Small intestine (tissue), 7 donors: Measurements from ENCODE around the gene KLF15. TPM values are rescaled to one million over a fixed set of nuclear protein-coding genes. Genes with fewer than 3 reads are reported as not detected.

Experiments
- DNase-seq, 2 donors: peaks; one replicate each; pipeline versions ENCODE4 v3.0.0 to v3.0.0-alpha.2; 2013
- FAIRE-seq: peaks from 2 replicates; lab custom pipeline; 2012; peaks lifted over from hg19 to GRCh38; lab: Jason Lieb, UNC
- H3K27ac ChIP-seq, 3 donors: one replicate each; pipeline ENCODE4 v1.5.1; 2013; ENCODE audit warnings: low read length in 2 of 3, mild to moderate bottlenecking in 2 of 3, control low read depth in 1 of 3, inconsistent platforms in 1 of 3, low read depth in 1 of 3, moderate library complexity in 1 of 3
- H3K27me3 ChIP-seq, 3 donors: one replicate each; pipeline ENCODE4 v1.6.1; 2013; ENCODE audit warnings: low read length in 3 of 3, inconsistent platforms in 1 of 3; ENCODE audit not compliant: control insufficient read depth in 3 of 3, insufficient read depth in 3 of 3
- H3K36me3 ChIP-seq, 3 donors: one replicate each; pipeline ENCODE4 v1.6.1; 2013; ENCODE audit warnings: low read length in 3 of 3, inconsistent platforms in 1 of 3, low read depth in 1 of 3, mild to moderate bottlenecking in 1 of 3, moderate library complexity in 1 of 3; ENCODE audit not compliant: control insufficient read depth in 3 of 3, insufficient read depth in 2 of 3
- H3K4me1 ChIP-seq, 3 donors: one replicate each; pipeline ENCODE4 v1.6.1; 2013; ENCODE audit warnings: low read length in 2 of 3, inconsistent platforms in 1 of 3, low read depth in 1 of 3, mild to moderate bottlenecking in 1 of 3, moderate library complexity in 1 of 3; ENCODE audit not compliant: control insufficient read depth in 3 of 3, insufficient read depth in 2 of 3
- H3K4me3 ChIP-seq, 3 donors: one replicate each; pipeline ENCODE4 v1.5.1; 2013; ENCODE audit warnings: low read length in 3 of 3, control low read depth in 1 of 3, inconsistent platforms in 1 of 3, low read depth in 1 of 3, mild to moderate bottlenecking in 1 of 3, moderate library complexity in 1 of 3
- H3K9me3 ChIP-seq, 2 donors: one replicate each; pipeline ENCODE4 v1.6.1; 2013; ENCODE audit warnings: low read depth in 1 of 2, low read length in 1 of 2; ENCODE audit not compliant: control insufficient read depth in 2 of 2, insufficient read depth in 1 of 2
- WGBS, 3 donors: extraction: QIAGEN DNeasy Blood & Tissue Kit; methylation state at CpG; one replicate each; pipeline ENCODE4 v1.1.7; 2013; 5-methylcytosine and 5-hydroxymethylcytosine counted together
- polyA plus RNA-seq, 4 donors: library from polyadenylated mRNA; stranded (reverse) in 3 of 4; unstranded in 1 of 4; fragments of 200-250 nt in 3 of 4; fragments of 120-200 nt in 1 of 4; gene quantifications; one replicate each; pipeline versions ENCODE4 v1.2.1 to v1.2.3, GENCODE V29; 2013
- donor health status: healthy with polysubstance abuse.
- donor health status: control.
- donor health status: control.
- donor health status: Bipolar disorder and iron deficiency.
- donor health status: healthy.

KLF15 gene
- polyA plus RNA-seq, 4 donors, result 0.45 to 9.7 (median 2.0) TPM

DNA sequence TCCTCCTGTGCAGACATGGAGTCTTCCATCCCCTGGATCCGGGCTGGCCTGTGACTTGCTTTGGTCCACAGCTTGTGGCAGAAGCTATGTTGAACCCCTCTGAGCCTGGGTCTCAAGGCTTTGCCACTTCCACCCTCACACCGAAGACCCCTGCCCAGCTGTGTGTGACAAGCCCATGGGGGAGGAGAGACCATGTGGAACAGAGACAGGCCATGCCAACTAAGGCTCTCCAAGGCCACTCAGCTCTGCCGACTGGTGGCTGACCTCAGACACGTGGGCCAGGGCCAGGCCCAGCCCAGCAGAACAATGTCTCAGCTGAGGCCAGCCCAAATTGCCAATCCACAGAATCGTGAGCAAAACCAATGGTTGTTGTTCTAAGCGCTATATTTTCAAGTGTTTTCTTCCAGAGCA, 21.1 kb upstream of the KLF15 start:
- Histone ChIP-seq H3K27me3 (peaks cover 0 to 8% (median 0%) of the 10 kb centered on the region in 3 donors), H3K36me3 (no peaks in the 10 kb centered on the region), H3K9me3 (no peaks in the 10 kb centered on the region), H3K4me1 (no peaks in the 10 kb centered on the region), H3K27ac (no peak overlapping the region), H3K4me3 (no peak overlapping the region)
- no peak for DNase-seq
- no peak for FAIRE-seq
- WGBS, 3 donors, result 58 to 77% (median 73%) methylated on average over 6 of the region's 6 CpGs

DNA sequence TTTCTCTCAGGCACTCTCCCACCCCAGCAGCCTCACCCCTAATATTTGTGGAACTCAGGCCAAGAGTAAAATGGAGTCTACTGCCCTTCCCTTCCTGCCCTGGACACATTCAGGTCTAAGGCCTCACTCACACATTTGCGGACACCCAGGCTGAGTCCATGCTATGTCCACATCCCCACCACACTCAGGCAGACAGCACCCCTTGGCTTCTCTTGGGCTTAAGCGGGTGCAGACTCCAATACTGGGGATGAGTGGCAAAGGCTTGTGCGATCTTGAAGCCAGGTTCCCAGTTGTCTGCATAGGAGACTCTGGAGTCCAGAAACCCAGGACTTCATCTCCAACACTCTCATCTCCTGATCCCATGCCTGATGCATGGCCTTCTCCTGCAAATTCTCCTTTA, 20.0 kb upstream of the KLF15 start:
- Histone ChIP-seq H3K27ac (no peak overlapping the region), H3K4me3 (no peak overlapping the region), H3K36me3 (no peaks in the 10 kb centered on the region), H3K4me1 (no peaks in the 10 kb centered on the region), H3K27me3 (peaks cover 0 to 8% (median 0%) of the 10 kb centered on the region in 3 donors), H3K9me3 (no peaks in the 10 kb centered on the region)
- WGBS, 3 donors, result 91 to 96% (median 95%) methylated on average over 3 of the region's 3 CpGs
- DNase-seq, result no peak
- FAIRE-seq, result no peak

GRCh38 chr3:126376444-126376843, 19.2 kb upstream of the KLF15 start:
- FAIRE-seq, result no peak
- H3K4me1 ChIP-seq, result no peaks in the 10 kb centered on the region

DNA sequence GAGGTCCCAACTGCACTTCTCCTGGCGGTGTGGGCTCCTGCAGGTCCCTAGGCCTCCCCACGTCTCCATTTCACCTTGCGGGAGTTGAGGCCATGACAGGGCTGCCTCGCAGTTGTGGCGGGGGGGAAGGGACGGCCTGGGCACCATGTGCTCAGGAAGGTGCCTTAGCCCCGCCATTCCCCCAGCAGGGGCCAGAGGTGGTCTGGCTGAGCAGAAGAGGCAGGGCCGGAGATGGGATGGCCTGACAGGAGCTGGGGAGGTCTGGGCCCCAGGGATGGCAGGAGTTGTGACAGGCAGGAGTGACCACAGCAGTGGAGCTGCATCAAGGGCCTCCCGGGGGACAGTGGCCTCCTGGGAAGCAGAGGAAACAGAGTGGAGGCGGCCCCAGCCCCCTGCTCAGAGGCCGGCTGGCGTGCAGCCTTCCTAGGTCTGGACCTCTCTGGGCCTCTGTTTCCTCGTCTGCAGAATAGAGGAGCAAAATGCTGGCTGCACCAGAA, 18.7 kb upstream of the KLF15 start:
- FAIRE-seq, result no peak

More at GRCh38 chr3:126376444-126376843, 19.2 kb upstream of the KLF15 start:
- 33 to 47% (median 38%) methylated on average over 3 of the region's 3 CpGs for WGBS, 3 donors
- Histone ChIP-seq H3K9me3 (no peaks in the 10 kb centered on the region), H3K4me3 (no peak overlapping the region), H3K36me3 (no peaks in the 10 kb centered on the region), H3K27me3 (peaks cover 0 to 8% (median 0%) of the 10 kb centered on the region in 3 donors), H3K27ac (no peak overlapping the region)
- DNase-seq, result no peak

DNA sequence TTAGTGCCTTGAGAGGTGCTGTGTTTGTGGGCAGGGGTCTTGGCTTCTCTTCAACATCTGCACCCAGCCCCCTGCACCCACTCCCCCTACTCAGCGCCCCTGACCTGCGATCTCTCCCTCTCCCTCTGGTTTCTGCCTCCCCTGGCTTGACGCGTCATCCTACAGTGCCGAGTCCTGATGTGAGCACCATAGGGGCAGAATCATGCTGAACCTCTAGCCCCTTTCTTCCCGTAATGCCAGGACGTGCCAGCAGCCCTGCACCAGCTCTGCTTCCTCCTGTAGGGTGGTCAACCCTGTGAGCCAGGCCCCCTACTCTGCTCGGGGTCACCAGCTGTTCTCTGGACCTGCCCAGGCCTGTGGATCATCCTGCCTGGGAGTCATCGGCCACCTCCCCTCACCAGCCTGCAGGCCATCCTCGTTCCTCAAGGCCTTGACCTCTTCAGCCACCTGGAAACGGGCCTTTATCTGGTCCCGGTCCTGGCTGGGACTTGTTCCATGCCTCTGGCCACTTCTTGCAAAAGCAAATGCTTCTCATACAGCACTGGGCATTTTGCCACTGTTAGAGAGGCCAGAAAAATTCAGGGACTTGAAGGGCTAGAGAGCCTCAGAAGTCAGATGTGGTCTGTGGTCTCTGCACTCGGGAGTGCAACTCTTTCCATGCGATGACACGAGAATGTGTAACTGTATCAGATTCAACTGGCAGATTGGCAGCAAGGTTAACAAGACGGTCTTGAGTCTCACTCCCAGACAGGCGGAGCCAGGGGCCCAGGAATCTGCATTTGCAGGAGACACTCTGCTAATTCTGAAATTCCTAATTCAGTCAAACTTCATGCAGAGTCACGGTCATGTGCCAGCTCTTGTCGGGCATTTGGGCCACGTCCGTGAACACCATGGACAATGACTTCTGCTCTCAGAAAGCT, 16.7 kb upstream of the KLF15 start:
- Histone ChIP-seq H3K4me3 (no peak overlapping the region), H3K27ac (no peak overlapping the region), H3K9me3 (no peaks in the 10 kb centered on the region), H3K4me1 (no peaks in the 10 kb centered on the region), H3K27me3 (peaks cover 0 to 6% (median 0%) of the 10 kb centered on the region in 3 donors), H3K36me3 (no peaks in the 10 kb centered on the region)
- DNase-seq, result no peak
- FAIRE-seq, result no peak
- 80 to 86% (median 83%) methylated on average over 21 of the region's 21 CpGs for WGBS, 3 donors

More for the DNA sequence above, 18.7 kb upstream of the KLF15 start:
- no peak for DNase-seq
- no peaks in the 10 kb centered on the region for H3K9me3 ChIP-seq
- no peaks in the 10 kb centered on the region for H3K4me1 ChIP-seq
- no peak overlapping the region for H3K27ac ChIP-seq
- no peak overlapping the region for H3K4me3 ChIP-seq
- H3K27me3 ChIP-seq, result peaks cover 0 to 8% (median 0%) of the 10 kb centered on the region in 3 donors
- H3K36me3 ChIP-seq, result no peaks in the 10 kb centered on the region
- WGBS, 3 donors, result 80 to 84% (median 81%) methylated on average over 10 to 13 of the region's 13 CpGs

GRCh38 chr3:126373146-126373613, 16.0 kb upstream of the KLF15 start:
- no peak overlapping the region for H3K4me3 ChIP-seq
- H3K4me1 ChIP-seq, result no peaks in the 10 kb centered on the region
- no peak overlapping the region for H3K27ac ChIP-seq
- no peaks in the 10 kb centered on the region for H3K9me3 ChIP-seq
- peaks cover 0 to 3% (median 0%) of the 10 kb centered on the region in 3 donors for H3K27me3 ChIP-seq
- FAIRE-seq, result no peak
- no peaks in the 10 kb centered on the region for H3K36me3 ChIP-seq
- no peak for DNase-seq
- WGBS, 3 donors, result 68 to 85% (median 69%) methylated on average over 4 of the region's 4 CpGs

DNA sequence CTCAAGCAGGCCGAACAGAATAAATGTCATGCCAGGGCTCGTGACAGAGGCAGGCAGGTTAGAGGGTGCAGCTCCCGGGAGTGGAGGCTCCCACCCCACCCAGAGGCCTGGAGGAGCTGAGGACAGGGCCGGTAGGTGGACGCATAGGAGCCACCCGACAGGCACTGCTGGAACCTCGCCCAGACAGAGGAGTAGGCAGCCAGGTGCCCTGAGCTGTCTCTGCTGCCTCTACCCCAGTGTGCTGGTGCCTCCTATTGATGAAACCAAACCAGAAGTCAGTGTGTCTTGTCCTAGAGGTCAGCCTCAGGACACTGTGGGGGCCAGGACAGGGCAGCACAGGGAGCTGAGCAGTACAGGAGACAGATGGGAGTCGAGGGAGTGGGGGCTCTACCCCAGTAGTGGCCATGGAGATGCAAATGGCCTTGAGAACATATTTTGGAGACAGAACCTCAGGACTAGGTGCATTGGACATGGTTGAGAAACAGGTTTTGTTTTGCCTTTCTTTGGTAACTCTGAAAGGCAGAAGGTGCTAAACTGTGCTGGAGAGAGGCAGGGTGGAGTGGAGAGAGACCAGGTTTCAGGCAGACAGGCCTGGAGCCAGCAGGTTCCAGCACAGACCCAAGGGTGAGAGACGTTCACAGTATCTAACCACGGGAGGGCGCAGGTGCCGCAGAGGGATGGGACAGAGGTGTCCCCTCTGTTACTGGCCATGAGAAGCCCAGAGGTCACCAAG, 15.4 kb upstream of the KLF15 start:
- no peaks in the 10 kb centered on the region for H3K36me3 ChIP-seq
- no peak for DNase-seq
- no peak for FAIRE-seq
- no peak overlapping the region for H3K27ac ChIP-seq
- H3K9me3 ChIP-seq, result no peaks in the 10 kb centered on the region
- WGBS, 3 donors, result 67 to 82% (median 74%) methylated on average over 12 of the region's 12 CpGs
- no peak overlapping the region for H3K4me3 ChIP-seq
- H3K4me1 ChIP-seq, result no peaks in the 10 kb centered on the region
- peaks cover 0 to 3% (median 0%) of the 10 kb centered on the region in 3 donors for H3K27me3 ChIP-seq

DNA sequence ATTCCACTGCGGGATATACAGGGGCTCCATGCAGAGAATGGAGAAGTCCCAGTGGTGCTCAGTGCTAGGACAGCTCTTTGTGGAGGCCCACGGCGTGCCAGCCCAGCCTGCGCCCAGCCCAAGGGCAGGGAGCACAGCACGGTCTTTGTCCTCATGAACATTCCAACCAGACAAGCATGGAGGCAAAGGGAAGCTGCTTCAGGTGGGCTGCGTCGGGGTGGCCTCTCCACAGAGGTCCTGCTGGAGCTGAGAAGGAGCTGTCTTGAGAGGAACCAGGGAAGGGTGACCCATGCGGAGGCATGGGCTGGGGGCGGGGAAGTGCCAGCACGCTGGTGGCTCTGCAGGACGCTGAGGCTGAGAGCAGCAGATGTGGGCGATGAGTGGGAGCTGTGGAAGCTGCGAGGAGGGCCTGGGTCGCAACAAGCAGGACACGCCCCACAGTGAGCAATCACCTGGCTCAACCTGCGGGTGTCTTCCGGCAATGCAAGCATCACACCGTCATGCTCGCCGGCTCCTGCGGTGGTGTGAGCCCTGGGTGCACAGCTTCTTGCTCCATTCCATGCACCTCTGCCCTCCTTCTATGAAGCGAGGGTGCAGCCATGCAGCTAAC, 14.0 kb upstream of the KLF15 start:
- 86 to 92% (median 91%) methylated on average over 19 to 22 of the region's 22 CpGs for WGBS, 3 donors
- FAIRE-seq (no peak), DNase-seq (no peak)
- Histone ChIP-seq H3K27me3 (no peaks in the 10 kb centered on the region), H3K9me3 (no peaks in the 10 kb centered on the region), H3K4me1 (no peaks in the 10 kb centered on the region), H3K36me3 (no peaks in the 10 kb centered on the region), H3K27ac (no peak overlapping the region), H3K4me3 (no peak overlapping the region)
